SK-N-SH treated with all-trans-retinoic acid at 6 μM for 48 hours (cell line): ENCODE data around the gene ARHGAP8.
A peak's percentile ranks its signal among the peaks of the same experiment; 100 is the strongest.

ENCODE experiments used
- ATAC-seq: fragments of 200-7000 bp; cut with Tn5 transposase; 3 replicates; pipeline ENCODE4 v1.9.1; 2020; ENCODE audit warnings: mild to moderate bottlenecking, moderate library complexity
- ARNTL ChIP-seq: fragments of 450-650 bp; formaldehyde crosslinking; IDR thresholded peaks from 2 replicates; pipeline ENCODE4 v1.5.0; 2020; ENCODE audit warnings: low read depth, mild to moderate bottlenecking, moderate library complexity, borderline replicate concordance
- BACH2 ChIP-seq: fragments of 250-450 bp; sonication (Bioruptor Pico); IDR thresholded peaks from 2 replicates; pipeline ENCODE4 v1.9.0; 2021; ENCODE audit warnings: mild to moderate bottlenecking, borderline replicate concordance
- CSDC2 ChIP-seq: fragments of 250-450 bp; sonication (Bioruptor Pico); IDR thresholded peaks from 2 replicates; pipeline ENCODE4 v1.5.0; 2020; ENCODE audit warnings: mild to moderate bottlenecking, moderate library complexity
- ESRRG ChIP-seq: fragments of 250-450 bp; sonication (Bioruptor Pico); IDR thresholded peaks from 2 replicates; pipeline ENCODE4 v1.6.1; 2021; ENCODE audit warnings: mild to moderate bottlenecking
- GLIS3 ChIP-seq: fragments of 250-450 bp; sonication (Bioruptor Pico); IDR thresholded peaks from 2 replicates; pipeline ENCODE4 v1.5.0; 2020; ENCODE audit warnings: mild to moderate bottlenecking, moderate library complexity
- ISL1 ChIP-seq: fragments of 250-450 bp; sonication (Bioruptor Pico); IDR thresholded peaks from 2 replicates; pipeline ENCODE4 v2.1.2; 2022; ENCODE audit warnings: mild to moderate bottlenecking, moderate library complexity
- OSR1 ChIP-seq: fragments of 250-450 bp; sonication (Bioruptor Pico); IDR thresholded peaks from 2 replicates; pipeline ENCODE4 v1.8.0; 2022; ENCODE audit warnings: moderate library complexity, mild to moderate bottlenecking, inconsistent platforms
- PPARA ChIP-seq: fragments of 250-450 bp; sonication (Bioruptor Pico); IDR thresholded peaks from 2 replicates; pipeline ENCODE4 v1.5.0; 2020; ENCODE audit warnings: mild to moderate bottlenecking, borderline replicate concordance
- RARB ChIP-seq: fragments of 250-450 bp; sonication (Bioruptor Pico); IDR thresholded peaks from 2 replicates; pipeline ENCODE4 v1.8.0; 2021; ENCODE audit warnings: mild to moderate bottlenecking, moderate library complexity
- SNAI2 ChIP-seq: fragments of 250-450 bp; sonication (Bioruptor Pico); IDR thresholded peaks from 2 replicates; pipeline ENCODE4 v1.5.0; 2020; ENCODE audit warnings: mild to moderate bottlenecking, moderate library complexity
- TCF4 ChIP-seq: fragments of 250-450 bp; sonication (Bioruptor Pico); IDR thresholded peaks from 2 replicates; pipeline ENCODE4 v1.8.0; 2021; ENCODE audit warnings: mild to moderate bottlenecking, moderate library complexity, borderline replicate concordance
- TOX ChIP-seq: fragments of 250-450 bp; sonication (Bioruptor Pico); IDR thresholded peaks from 2 replicates; pipeline ENCODE4 v1.8.0; 2021; ENCODE audit warnings: mild to moderate bottlenecking, moderate library complexity, borderline replicate concordance
- ZC3H10 ChIP-seq: fragments of 250-450 bp; sonication (Bioruptor Pico); IDR thresholded peaks from 2 replicates; pipeline ENCODE4 v1.5.1; 2021; ENCODE audit warnings: mild to moderate bottlenecking, moderate library complexity
- ZFP3 ChIP-seq: fragments of 250-450 bp; sonication (Bioruptor Pico); IDR thresholded peaks from 2 replicates; pipeline ENCODE4 v1.5.0; 2020; ENCODE audit warnings: mild to moderate bottlenecking, moderate library complexity
- ZFP30 ChIP-seq: fragments of 450-650 bp; formaldehyde crosslinking; IDR thresholded peaks from 2 replicates; pipeline ENCODE4 v1.5.0; 2022; ENCODE audit warnings: mild to moderate bottlenecking, moderate library complexity
- ZNF565 ChIP-seq: fragments of 450-650 bp; formaldehyde crosslinking; conservative IDR thresholded peaks from 2 replicates; pipeline ENCODE4 v1.5.0; 2020; ENCODE audit warnings: low read depth, mild to moderate bottlenecking, moderate library complexity
- ZNF70 ChIP-seq: fragments of 450-650 bp; formaldehyde crosslinking; IDR thresholded peaks from 2 replicates; pipeline ENCODE4 v1.5.0; 2020; ENCODE audit warnings: mild to moderate bottlenecking, moderate library complexity
- ZNF8 ChIP-seq: fragments of 450-650 bp; formaldehyde crosslinking; IDR thresholded peaks from 2 replicates; pipeline ENCODE4 v1.5.0; 2020; ENCODE audit warnings: mild to moderate bottlenecking, moderate library complexity
- TF ChIP-seq, protein P1 (sequence below): fragments of 250-450 bp; sonication (Bioruptor Pico); IDR thresholded peaks from 2 replicates; pipeline ENCODE4 v1.8.0; 2021; ENCODE audit warnings: low read depth, mild to moderate bottlenecking, moderate library complexity, borderline replicate concordance
- TF ChIP-seq, protein P2 (sequence below): fragments of 250-450 bp; sonication (Bioruptor Pico); IDR thresholded peaks from 2 replicates; pipeline ENCODE4 v1.5.1; 2020; ENCODE audit warnings: low read depth, mild to moderate bottlenecking, moderate library complexity
- TF ChIP-seq, protein P3 (sequence below): fragments of 250-450 bp; sonication (Bioruptor Pico); IDR thresholded peaks from 2 replicates; pipeline ENCODE4 v1.5.1; 2021; ENCODE audit warnings: mild to moderate bottlenecking, moderate library complexity
- TF ChIP-seq, protein P4 (sequence below): fragments of 250-450 bp; sonication (Bioruptor Pico); IDR thresholded peaks from 2 replicates; pipeline ENCODE4 v1.5.0; 2020; ENCODE audit warnings: mild to moderate bottlenecking, moderate library complexity
- TF ChIP-seq, protein P5 (sequence below): fragments of 250-450 bp; sonication (Bioruptor Pico); IDR thresholded peaks from 2 replicates; pipeline ENCODE4 v1.8.0; 2020; ENCODE audit warnings: mild to moderate bottlenecking, moderate library complexity, borderline replicate concordance

ARHGAP8 gene

DNA sequence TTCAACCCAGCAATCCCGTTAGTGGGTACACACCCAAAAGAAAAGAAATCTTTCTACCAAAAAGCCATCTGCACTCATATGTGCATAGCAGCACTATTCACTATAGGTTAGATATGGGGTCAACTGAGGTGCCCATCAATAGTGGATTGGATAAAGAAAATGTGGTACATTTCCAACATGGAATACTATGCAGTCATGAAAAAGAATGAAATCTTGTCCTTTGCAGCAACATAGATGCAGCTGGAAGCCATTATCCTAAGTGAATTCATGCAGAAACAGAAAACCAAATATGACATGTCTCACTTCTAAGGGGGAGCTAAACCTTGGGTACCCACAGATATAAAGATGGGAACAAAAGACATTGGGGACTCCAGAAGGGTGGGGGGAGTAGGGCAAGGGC is 1.9 kb upstream of the ARHGAP8 start:
- ATAC-seq: no peak
- no peak for TF ChIP-seq ZNF70 (CRISPR knock-in tag)

DNA sequence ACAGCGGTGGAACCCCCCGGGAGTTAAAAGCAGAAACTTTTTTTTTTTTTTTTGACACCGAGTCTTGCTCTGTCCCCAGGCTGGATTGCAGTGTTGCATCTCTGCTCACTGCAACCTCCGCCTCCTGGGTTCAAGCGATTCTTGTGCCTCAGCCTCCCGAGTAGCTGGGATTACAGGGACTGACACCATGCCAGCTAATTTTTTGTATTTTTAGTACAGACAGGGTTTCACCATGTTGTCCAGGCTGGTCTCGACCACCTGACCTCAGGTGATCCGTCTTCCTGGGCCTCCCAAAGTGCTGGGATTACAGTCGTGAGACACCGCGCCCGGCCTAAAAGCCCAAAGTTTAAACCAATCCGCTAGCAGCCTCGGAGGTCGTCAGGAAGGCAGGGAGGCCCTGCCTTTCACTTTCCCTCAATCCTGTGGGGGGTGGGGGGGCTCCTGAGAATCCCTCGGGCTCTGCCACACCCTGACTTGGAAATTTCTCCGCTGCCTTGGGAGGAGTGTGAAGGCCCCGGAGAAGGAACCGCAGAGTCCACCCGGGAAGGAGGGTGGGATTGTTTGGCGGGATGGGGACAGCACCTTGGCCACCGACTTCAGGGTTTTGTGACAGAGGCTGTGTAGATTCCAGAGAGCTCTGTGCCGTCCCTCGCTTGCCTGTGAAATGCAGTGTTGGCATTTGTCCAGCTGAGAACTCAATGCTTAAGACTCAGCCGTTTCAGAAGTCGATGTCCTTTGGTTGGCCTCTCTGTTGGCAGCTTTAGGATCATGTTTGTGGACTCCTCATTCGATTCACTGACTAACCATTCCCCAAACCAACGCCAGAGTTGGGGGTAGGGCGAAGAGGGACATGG is 1.0 kb downstream of the ARHGAP8 start:
- ATAC-seq: 0 out of 3 replicates have a peak, but pooled peaks have one; percentile 14
- TF ChIP-seq ISL1: no peak
- TF ChIP-seq, protein P1, sequence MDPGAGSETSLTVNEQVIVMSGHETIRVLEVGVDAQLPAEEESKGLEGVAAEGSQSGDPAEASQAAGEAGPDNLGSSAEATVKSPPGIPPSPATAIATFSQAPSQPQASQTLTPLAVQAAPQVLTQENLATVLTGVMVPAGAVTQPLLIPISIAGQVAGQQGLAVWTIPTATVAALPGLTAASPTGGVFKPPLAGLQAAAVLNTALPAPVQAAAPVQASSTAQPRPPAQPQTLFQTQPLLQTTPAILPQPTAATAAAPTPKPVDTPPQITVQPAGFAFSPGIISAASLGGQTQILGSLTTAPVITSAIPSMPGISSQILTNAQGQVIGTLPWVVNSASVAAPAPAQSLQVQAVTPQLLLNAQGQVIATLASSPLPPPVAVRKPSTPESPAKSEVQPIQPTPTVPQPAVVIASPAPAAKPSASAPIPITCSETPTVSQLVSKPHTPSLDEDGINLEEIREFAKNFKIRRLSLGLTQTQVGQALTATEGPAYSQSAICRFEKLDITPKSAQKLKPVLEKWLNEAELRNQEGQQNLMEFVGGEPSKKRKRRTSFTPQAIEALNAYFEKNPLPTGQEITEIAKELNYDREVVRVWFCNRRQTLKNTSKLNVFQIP (CRISPR knock-in tag): no peak
- no peak for TF ChIP-seq ZFP3 (CRISPR knock-in tag)
- TF ChIP-seq ZNF8: no peak
- no peak for TF ChIP-seq OSR1 (CRISPR knock-in tag)
- no peak for TF ChIP-seq ZC3H10 (CRISPR knock-in tag)
- TF ChIP-seq ESRRG (CRISPR knock-in tag): no peak
- no peak for TF ChIP-seq TCF4 (CRISPR knock-in tag)
- TF ChIP-seq, protein P2, sequence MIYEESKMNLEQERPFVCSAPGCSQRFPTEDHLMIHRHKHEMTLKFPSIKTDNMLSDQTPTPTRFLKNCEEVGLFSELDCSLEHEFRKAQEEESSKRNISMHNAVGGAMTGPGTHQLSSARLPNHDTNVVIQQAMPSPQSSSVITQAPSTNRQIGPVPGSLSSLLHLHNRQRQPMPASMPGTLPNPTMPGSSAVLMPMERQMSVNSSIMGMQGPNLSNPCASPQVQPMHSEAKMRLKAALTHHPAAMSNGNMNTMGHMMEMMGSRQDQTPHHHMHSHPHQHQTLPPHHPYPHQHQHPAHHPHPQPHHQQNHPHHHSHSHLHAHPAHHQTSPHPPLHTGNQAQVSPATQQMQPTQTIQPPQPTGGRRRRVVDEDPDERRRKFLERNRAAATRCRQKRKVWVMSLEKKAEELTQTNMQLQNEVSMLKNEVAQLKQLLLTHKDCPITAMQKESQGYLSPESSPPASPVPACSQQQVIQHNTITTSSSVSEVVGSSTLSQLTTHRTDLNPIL (CRISPR knock-in tag): no peak
- TF ChIP-seq BACH2: no peak
- no peak for TF ChIP-seq RARB
- TF ChIP-seq ZNF70 (CRISPR knock-in tag): no peak
- TF ChIP-seq ARNTL (CRISPR knock-in tag): no peak
- no peak for TF ChIP-seq CSDC2 (CRISPR knock-in tag)
- TF ChIP-seq, protein P3, sequence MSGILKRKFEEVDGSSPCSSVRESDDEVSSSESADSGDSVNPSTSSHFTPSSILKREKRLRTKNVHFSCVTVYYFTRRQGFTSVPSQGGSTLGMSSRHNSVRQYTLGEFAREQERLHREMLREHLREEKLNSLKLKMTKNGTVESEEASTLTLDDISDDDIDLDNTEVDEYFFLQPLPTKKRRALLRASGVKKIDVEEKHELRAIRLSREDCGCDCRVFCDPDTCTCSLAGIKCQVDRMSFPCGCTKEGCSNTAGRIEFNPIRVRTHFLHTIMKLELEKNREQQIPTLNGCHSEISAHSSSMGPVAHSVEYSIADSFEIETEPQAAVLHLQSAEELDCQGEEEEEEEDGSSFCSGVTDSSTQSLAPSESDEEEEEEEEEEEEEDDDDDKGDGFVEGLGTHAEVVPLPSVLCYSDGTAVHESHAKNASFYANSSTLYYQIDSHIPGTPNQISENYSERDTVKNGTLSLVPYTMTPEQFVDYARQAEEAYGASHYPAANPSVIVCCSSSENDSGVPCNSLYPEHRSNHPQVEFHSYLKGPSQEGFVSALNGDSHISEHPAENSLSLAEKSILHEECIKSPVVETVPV: no peak
- no peak for TF ChIP-seq SNAI2 (CRISPR knock-in tag)
- TF ChIP-seq, protein P4, sequence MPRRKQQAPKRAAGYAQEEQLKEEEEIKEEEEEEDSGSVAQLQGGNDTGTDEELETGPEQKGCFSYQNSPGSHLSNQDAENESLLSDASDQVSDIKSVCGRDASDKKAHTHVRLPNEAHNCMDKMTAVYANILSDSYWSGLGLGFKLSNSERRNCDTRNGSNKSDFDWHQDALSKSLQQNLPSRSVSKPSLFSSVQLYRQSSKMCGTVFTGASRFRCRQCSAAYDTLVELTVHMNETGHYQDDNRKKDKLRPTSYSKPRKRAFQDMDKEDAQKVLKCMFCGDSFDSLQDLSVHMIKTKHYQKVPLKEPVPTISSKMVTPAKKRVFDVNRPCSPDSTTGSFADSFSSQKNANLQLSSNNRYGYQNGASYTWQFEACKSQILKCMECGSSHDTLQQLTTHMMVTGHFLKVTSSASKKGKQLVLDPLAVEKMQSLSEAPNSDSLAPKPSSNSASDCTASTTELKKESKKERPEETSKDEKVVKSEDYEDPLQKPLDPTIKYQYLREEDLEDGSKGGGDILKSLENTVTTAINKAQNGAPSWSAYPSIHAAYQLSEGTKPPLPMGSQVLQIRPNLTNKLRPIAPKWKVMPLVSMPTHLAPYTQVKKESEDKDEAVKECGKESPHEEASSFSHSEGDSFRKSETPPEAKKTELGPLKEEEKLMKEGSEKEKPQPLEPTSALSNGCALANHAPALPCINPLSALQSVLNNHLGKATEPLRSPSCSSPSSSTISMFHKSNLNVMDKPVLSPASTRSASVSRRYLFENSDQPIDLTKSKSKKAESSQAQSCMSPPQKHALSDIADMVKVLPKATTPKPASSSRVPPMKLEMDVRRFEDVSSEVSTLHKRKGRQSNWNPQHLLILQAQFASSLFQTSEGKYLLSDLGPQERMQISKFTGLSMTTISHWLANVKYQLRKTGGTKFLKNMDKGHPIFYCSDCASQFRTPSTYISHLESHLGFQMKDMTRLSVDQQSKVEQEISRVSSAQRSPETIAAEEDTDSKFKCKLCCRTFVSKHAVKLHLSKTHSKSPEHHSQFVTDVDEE (CRISPR knock-in tag): no peak
- TF ChIP-seq ZNF565 (CRISPR knock-in tag): no peak
- no peak for TF ChIP-seq PPARA (CRISPR knock-in tag)
- no peak for TF ChIP-seq TOX

DNA sequence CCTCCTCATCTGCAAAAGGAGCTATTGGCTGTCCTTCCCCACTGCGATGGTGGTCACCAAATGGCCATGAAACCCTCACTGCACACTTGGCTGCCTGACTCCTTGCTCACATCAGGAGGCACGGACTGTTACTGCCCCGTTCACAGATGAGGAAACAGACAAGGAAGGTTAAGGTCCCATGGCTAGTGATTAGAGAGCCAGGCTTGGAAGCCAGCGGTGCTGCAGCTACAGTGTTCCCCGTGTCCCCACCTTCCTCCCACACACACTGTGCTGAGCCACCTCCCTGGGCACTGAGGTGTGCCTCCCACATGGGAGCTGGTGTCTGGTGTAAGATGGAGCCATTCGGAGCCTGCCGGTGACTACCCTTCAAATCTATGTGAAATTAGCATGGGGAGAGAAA is 2.6 kb downstream of the ARHGAP8 start:
- ATAC-seq: no peak
- no peak for TF ChIP-seq CSDC2 (CRISPR knock-in tag)
- TF ChIP-seq PPARA (CRISPR knock-in tag): no peak
- no peak for TF ChIP-seq GLIS3 (CRISPR knock-in tag)
- no peak for TF ChIP-seq ZFP30 (CRISPR knock-in tag)

DNA sequence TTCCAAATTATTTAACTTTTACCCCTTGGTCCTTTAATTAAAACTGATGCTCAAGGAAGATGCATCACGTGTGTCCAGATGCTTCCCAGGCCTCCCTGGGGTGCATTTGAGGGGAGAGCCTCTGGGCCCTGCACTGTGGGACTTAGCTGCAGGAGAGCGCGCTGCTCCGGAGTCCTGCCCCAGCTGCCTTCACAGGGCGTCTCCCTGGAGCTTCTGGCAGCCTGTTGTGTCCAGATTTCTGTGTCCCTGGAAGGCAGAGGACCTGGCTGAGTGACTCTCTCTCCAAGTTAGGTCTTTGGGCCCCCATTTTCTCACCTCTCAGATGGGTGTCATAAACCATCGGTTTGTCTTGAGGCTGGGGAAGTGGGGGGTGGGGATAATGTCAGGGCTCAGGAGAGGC is 3.0 kb downstream of the ARHGAP8 start:
- ATAC-seq: no peak
- TF ChIP-seq ZFP30 (CRISPR knock-in tag) (no peak), BACH2 (no peak), ESRRG (CRISPR knock-in tag) (no peak), RARB (no peak), CSDC2 (CRISPR knock-in tag) (no peak)
- TF ChIP-seq, protein P5, sequence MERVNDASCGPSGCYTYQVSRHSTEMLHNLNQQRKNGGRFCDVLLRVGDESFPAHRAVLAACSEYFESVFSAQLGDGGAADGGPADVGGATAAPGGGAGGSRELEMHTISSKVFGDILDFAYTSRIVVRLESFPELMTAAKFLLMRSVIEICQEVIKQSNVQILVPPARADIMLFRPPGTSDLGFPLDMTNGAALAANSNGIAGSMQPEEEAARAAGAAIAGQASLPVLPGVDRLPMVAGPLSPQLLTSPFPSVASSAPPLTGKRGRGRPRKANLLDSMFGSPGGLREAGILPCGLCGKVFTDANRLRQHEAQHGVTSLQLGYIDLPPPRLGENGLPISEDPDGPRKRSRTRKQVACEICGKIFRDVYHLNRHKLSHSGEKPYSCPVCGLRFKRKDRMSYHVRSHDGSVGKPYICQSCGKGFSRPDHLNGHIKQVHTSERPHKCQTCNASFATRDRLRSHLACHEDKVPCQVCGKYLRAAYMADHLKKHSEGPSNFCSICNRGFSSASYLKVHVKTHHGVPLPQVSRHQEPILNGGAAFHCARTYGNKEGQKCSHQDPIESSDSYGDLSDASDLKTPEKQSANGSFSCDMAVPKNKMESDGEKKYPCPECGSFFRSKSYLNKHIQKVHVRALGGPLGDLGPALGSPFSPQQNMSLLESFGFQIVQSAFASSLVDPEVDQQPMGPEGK (CRISPR knock-in tag): no peak
- TF ChIP-seq, protein P4 (CRISPR knock-in tag): no peak
- TF ChIP-seq, protein P1 (CRISPR knock-in tag): no peak
